RWPE2 (cell line): Measurements from ENCODE around the gene PTGDR2.

Source experiments
- ATAC-seq: fragments of 200-7000 bp; cut with Tn5 transposase; 3 replicates; pipeline ENCODE4 v1.9.1; 2021; ENCODE audit warnings: low read depth
- DNase-seq: peaks from one replicate; pipeline ENCODE4 v3.0.0-alpha.2; 2020; ENCODE audit warnings: low spot score
- H3K27ac ChIP-seq: fragments of 450-650 bp; 2 replicates; pipeline ENCODE4 v1.5.1; 2017; ENCODE audit warnings: mild to moderate bottlenecking; ENCODE audit not compliant: poor library complexity, severe bottlenecking
- H3K27me3 ChIP-seq: fragments of 250-450 bp; sonication (Bioruptor Pico); 2 replicates; pipeline ENCODE4 v1.5.1; 2021; ENCODE audit warnings: mild to moderate bottlenecking, moderate library complexity; ENCODE audit not compliant: insufficient read depth, poor library complexity, severe bottlenecking
- H3K36me3 ChIP-seq: fragments of 250-450 bp; sonication (Bioruptor Pico); 2 replicates; pipeline ENCODE4 v1.5.1; 2020; ENCODE audit warnings: low read depth, mild to moderate bottlenecking, moderate library complexity
- H3K4me1 ChIP-seq: fragments of 250-450 bp; sonication (Bioruptor Pico); 2 replicates; pipeline ENCODE4 v1.5.1; 2021; ENCODE audit warnings: mild to moderate bottlenecking, moderate library complexity; ENCODE audit not compliant: insufficient read depth, poor library complexity, severe bottlenecking
- H3K4me3 ChIP-seq: fragments of 250-450 bp; sonication (Bioruptor Pico); 2 replicates; pipeline ENCODE4 v1.5.1; 2021; ENCODE audit warnings: mild to moderate bottlenecking, moderate library complexity; ENCODE audit not compliant: severe bottlenecking
- H3K9me3 ChIP-seq: fragments of 250-450 bp; sonication (Bioruptor Pico); 2 replicates; pipeline ENCODE4 v1.5.1; 2021; ENCODE audit warnings: mild to moderate bottlenecking, moderate library complexity; ENCODE audit not compliant: severe bottlenecking
- TF ChIP-seq, protein P1 (sequence below): fragments of 450-650 bp; IDR thresholded peaks from one replicate; pipeline ENCODE4 v1.5.1; 2017; ENCODE audit warnings: mild to moderate bottlenecking, moderate library complexity; ENCODE audit not compliant: poor library complexity, severe bottlenecking

The PTGDR2 gene

GRCh38 chr11:60864856-60865513, 9.2 kb upstream of the PTGDR2 start:
- Histone ChIP-seq H3K27ac (no peak overlapping the region), H3K36me3 (no peaks in the 10 kb centered on the region), H3K9me3 (no peaks in the 10 kb centered on the region), H3K4me1 (no peaks in the 10 kb centered on the region), H3K27me3 (no peaks in the 10 kb centered on the region), H3K4me3 (no peak overlapping the region)
- DNase-seq (peak; percentile 41), ATAC-seq (no peak)
- TF ChIP-seq, protein P1, sequence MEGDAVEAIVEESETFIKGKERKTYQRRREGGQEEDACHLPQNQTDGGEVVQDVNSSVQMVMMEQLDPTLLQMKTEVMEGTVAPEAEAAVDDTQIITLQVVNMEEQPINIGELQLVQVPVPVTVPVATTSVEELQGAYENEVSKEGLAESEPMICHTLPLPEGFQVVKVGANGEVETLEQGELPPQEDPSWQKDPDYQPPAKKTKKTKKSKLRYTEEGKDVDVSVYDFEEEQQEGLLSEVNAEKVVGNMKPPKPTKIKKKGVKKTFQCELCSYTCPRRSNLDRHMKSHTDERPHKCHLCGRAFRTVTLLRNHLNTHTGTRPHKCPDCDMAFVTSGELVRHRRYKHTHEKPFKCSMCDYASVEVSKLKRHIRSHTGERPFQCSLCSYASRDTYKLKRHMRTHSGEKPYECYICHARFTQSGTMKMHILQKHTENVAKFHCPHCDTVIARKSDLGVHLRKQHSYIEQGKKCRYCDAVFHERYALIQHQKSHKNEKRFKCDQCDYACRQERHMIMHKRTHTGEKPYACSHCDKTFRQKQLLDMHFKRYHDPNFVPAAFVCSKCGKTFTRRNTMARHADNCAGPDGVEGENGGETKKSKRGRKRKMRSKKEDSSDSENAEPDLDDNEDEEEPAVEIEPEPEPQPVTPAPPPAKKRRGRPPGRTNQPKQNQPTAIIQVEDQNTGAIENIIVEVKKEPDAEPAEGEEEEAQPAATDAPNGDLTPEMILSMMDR, result no peak

DNA sequence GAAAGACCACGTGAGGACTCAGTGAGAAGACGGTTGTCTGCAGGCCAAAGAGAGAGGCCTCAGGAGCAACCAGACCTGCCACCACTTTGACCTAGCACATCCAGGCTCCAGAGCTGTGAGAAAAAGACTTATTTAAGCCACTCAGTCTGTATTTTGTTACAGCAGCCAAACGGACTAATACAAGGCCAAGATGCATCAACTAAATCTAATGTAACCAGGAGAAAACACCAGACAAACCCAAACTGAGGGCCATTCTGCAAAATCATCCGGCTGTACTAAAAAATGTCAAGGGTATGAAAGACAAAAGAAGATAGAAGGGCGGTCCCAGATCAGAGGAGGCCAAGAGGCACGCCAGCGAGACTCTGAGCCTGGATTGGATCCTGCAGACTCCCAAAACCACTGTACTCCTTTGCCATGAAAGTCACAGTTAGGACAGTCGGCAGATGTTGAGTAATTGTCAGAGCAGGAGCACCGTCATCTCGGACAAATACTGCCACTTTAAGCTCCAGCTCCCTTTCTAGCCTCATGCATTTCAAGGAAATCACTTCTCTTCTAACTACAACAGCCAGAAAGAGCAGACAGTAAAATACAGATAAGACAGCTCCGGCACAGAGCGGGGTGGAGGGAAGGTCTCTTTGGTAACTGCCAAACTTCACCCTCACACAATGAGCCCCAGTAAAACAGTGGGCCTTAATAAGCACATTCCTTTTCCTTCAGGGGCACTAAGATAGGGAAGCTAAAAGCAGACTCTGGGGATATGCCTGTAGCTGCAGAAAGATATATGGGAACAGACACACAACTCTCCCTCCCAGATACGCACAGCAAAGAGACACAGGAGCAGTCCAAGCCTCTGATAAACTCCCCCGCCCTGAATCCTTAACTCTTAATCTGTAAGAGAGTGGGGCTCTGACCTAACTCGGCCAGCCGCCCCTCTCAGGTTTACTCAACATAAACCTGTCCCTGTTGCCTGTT, 8.1 kb upstream of the PTGDR2 start:
- no peak for ATAC-seq
- Histone ChIP-seq H3K4me3 (no peak overlapping the region), H3K27me3 (no peaks in the 10 kb centered on the region), H3K36me3 (no peaks in the 10 kb centered on the region), H3K27ac (no peak overlapping the region), H3K4me1 (no peaks in the 10 kb centered on the region), H3K9me3 (no peaks in the 10 kb centered on the region)
- peak; percentile 15 for DNase-seq
- TF ChIP-seq, protein P1, result no peak

DNA sequence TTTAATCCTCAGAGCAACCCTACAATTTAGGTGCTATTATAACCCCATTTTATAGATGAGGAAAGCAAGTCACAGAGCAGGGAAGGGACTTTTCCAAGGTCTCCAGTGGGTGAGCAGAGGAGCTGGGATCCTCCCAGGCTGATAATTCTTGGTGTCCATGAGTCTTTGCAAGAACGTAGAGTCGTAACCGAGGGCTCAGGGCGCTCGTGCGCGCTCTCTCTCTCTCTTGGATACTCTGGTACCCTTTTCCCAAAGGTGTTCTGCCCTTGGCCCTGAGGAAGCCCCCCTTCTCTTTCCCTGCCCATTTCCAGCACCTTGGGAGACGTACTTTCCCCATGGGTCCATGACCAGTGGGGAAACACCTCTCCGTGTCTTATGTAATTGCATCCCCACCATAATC, 6.4 kb upstream of the PTGDR2 start:
- Histone ChIP-seq H3K27ac (no peak overlapping the region), H3K4me1 (no peaks in the 10 kb centered on the region), H3K9me3 (no peaks in the 10 kb centered on the region), H3K4me3 (no peak overlapping the region), H3K36me3 (no peaks in the 10 kb centered on the region), H3K27me3 (no peaks in the 10 kb centered on the region)
- DNase-seq (peak; percentile 13), ATAC-seq (no peak)
- TF ChIP-seq, protein P1, result no peak

DNA sequence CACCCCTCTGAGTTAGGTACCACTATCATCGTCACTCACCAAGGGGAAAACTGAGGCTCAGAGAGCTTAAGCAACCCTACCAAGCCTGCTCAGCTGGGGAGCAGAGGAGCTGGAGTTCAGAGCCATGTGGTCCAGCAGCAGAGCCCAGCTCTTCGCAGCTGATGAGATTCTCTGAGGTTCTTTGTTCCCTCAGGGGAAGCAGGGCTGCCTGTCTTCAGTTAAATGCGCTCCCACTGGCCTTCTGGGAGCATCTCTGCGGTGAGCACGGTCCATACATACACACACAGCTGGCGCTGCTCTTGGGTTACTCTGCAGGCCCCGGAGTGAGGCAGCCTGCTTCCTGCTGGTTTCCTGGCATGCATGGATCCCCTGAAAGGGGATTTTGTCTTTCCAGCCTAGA, 5.2 kb upstream of the PTGDR2 start:
- Histone ChIP-seq H3K36me3 (no peaks in the 10 kb centered on the region), H3K9me3 (no peaks in the 10 kb centered on the region), H3K27ac (no peak overlapping the region), H3K4me3 (no peak overlapping the region), H3K27me3 (no peaks in the 10 kb centered on the region), H3K4me1 (no peaks in the 10 kb centered on the region)
- peak; percentile 28 for DNase-seq
- TF ChIP-seq, protein P1, result no peak
- ATAC-seq, result no peak
